B cell (primary cell): ENCODE measurements around the gene TBC1D10A. TPM values are rescaled to one million over a fixed set of nuclear protein-coding genes. Genes with fewer than 3 reads are reported as not detected.

Experiments
- ATAC-seq: fragments of 200-7000 bp; cut with Tn5 transposase; one replicate; pipeline ENCODE4 v1.10.0; 2021; ENCODE audit warnings: low read depth, mild to moderate bottlenecking, moderate number of reproducible peaks, moderate library complexity
- CTCF ChIA-PET: fragments of 350-600 bp; sonication (Branson Sonifier 250); formaldehyde crosslinking; loops from one replicate; lab custom pipeline; 2021; ENCODE audit warnings: antibody characterized with exemption, inconsistent platforms; lab: Charles Lee
- POLR2A ChIA-PET: fragments of 350-600 bp; sonication (Branson Sonifier 250); formaldehyde crosslinking; loops from one replicate; lab custom pipeline; 2021; ENCODE audit warnings: antibody characterized with exemption; lab: Charles Lee
- DNase-seq: peaks from one replicate; pipeline ENCODE4 v3.0.0; 2013
- H2AFZ ChIP-seq: 2 replicates; pipeline ENCODE4 v1.6.1; 2012; ENCODE audit warnings: mild to moderate bottlenecking, low read depth, low read length; ENCODE audit not compliant: insufficient read depth, poor library complexity, severe bottlenecking
- H3K27ac ChIP-seq, 2 donors: 1 replicate in 1 of 2; 2 replicates in 1 of 2; pipeline ENCODE4 v1.5.1; 2012 to 2013; ENCODE audit warnings: low read length in 2 of 2, mild to moderate bottlenecking in 2 of 2, moderate library complexity in 1 of 2
- H3K27me3 ChIP-seq, 4 experiments: fragments of 200-600 bp in 1 of 4; sonication (generic) in 1 of 4; replicated peaks in 1 of 4; 1 replicate in 2 of 4; 2 replicates in 2 of 4; pipeline versions ENCODE4 v1.6.1 to v1.7.0; 2013 to 2016; ENCODE audit warnings: low read length in 3 of 4, mild to moderate bottlenecking in 2 of 4, mixed read lengths in 1 of 4, moderate library complexity in 1 of 4; ENCODE audit not compliant: insufficient read depth in 4 of 4, control insufficient read depth in 3 of 4; ENCODE audit errors: control extremely low read depth in 1 of 4
- H3K36me3 ChIP-seq, 2 experiments: replicated peaks in 1 of 2; 1 replicate in 1 of 2; 2 replicates in 1 of 2; pipeline versions ENCODE4 v1.6.1 to v1.7.1; 2013; ENCODE audit warnings: low read length in 1 of 2; ENCODE audit not compliant: insufficient read depth in 2 of 2, control insufficient read depth in 1 of 2; ENCODE audit errors: control extremely low read depth in 1 of 2, extremely low read depth in 1 of 2
- H3K4me1 ChIP-seq, 2 donors: fragments of 200-600 bp in 1 of 2; sonication (generic) in 1 of 2; 1 replicate in 1 of 2; 2 replicates in 1 of 2; pipeline versions ENCODE4 v1.5.1 to v1.6.1; 2013 to 2017; ENCODE audit warnings: low read length in 2 of 2; ENCODE audit not compliant: control insufficient read depth in 2 of 2, insufficient read depth in 2 of 2
- H3K4me2 ChIP-seq: replicated peaks from 2 replicates; pipeline ENCODE3; 2012; ENCODE audit warnings: mild to moderate bottlenecking, low read depth, low read length; ENCODE audit not compliant: poor library complexity, severe bottlenecking
- H3K4me3 ChIP-seq, 5 experiments: fragments of 200-600 bp in 1 of 5; sonication (generic) in 1 of 5; 1 replicate in 3 of 5; 2 replicates in 2 of 5; pipeline versions ENCODE4 v1.5.1 to v1.7.0; 2011 to 2016; ENCODE audit warnings: low read length in 4 of 5, mild to moderate bottlenecking in 4 of 5, low read depth in 2 of 5, control low read depth in 1 of 5, moderate library complexity in 1 of 5; ENCODE audit not compliant: insufficient read depth in 1 of 5; ENCODE audit errors: control extremely low read depth in 1 of 5, extremely low read depth in 1 of 5
- H3K79me2 ChIP-seq: fragments of 200-600 bp; sonication (generic); one replicate; pipeline ENCODE4 v1.6.0; 2016; ENCODE audit warnings: low read length; ENCODE audit not compliant: control insufficient read depth, insufficient read depth
- H3K9ac ChIP-seq: fragments of 200-600 bp; sonication (generic); 2 replicates; pipeline ENCODE4 v1.6.1; 2017; ENCODE audit warnings: mild to moderate bottlenecking, low read length, moderate library complexity
- H3K9me3 ChIP-seq, 3 donors: one replicate each; pipeline versions ENCODE4 v1.6.1 to v1.7.1; 2013; ENCODE audit warnings: low read length in 2 of 3; ENCODE audit not compliant: control insufficient read depth in 2 of 3, insufficient read depth in 1 of 3; ENCODE audit errors: control extremely low read depth in 1 of 3
- H4K20me1 ChIP-seq: 2 replicates; pipeline ENCODE4 v1.6.0; 2012; ENCODE audit warnings: mild to moderate bottlenecking, low read length; ENCODE audit not compliant: insufficient read depth, control insufficient read depth, poor library complexity, severe bottlenecking
- H3K27ac Mint-ChIP-seq: one replicate; pipeline ENCODE4 v1.8.0; 2021; ENCODE audit warnings: mixed read lengths
- H3K27me3 Mint-ChIP-seq: one replicate; pipeline ENCODE4 v1.8.0; 2021; ENCODE audit warnings: mixed read lengths
- H3K4me1 Mint-ChIP-seq: one replicate; pipeline ENCODE4 v1.8.0; 2021; ENCODE audit warnings: mixed read lengths
- H3K4me3 Mint-ChIP-seq: one replicate; pipeline ENCODE4 v1.8.0; 2021; ENCODE audit warnings: mixed read lengths
- H3K9me3 Mint-ChIP-seq: one replicate; pipeline ENCODE4 v1.8.0; 2022; ENCODE audit warnings: mixed read lengths; ENCODE audit not compliant: insufficient read depth
- CTCF ChIP-seq: fragments of 200-600 bp; IDR thresholded peaks from one replicate; pipeline ENCODE4 v1.8.0; 2022; ENCODE audit warnings: antibody characterized with exemption, mild to moderate bottlenecking
- EZH2 ChIP-seq: IDR thresholded peaks from 2 replicates; pipeline ENCODE4 v1.6.1; 2012; ENCODE audit warnings: borderline replicate concordance, low read depth, mild to moderate bottlenecking, moderate library complexity, low read length; ENCODE audit not compliant: insufficient read depth, poor library complexity, severe bottlenecking
- WGBS: methylation state at CpG from one replicate; pipeline ENCODE4 v1.1.5; 2013; ENCODE audit warnings: missing lambda C conversion rate; ENCODE audit not compliant: insufficient coverage; 5-methylcytosine and 5-hydroxymethylcytosine counted together
- intact Hi-C: fragments of 100-400 bp; cut with micrococcal nuclease; formaldehyde crosslinking; loops from one replicate; pipeline ENCODE4 v1.10.0; 2022
- polyA plus RNA-seq: library from polyadenylated mRNA; depleted of rRNA; stranded (reverse); fragments of >200 nt; gene quantifications from 2 replicates; pipeline ENCODE4 v1.2.3, GENCODE V29; 2012
- total RNA-seq, 2 donors: library from RNA; stranded (reverse); fragments of 120-200 nt in 1 of 2; gene quantifications; 1 replicate in 1 of 2; 2 replicates in 1 of 2; pipeline versions ENCODE4 v1.2.3 to v1.2.4, GENCODE V29; 2013 to 2022

The TBC1D10A gene
- total and polyA plus RNA-seq, 2 donors (not counting 1 experiment from before 2014, with no cell fraction given): 45.2 to 58.4 TPM

- ChIA-PET CTCF (interaction anchor here (0.7 to 1.3 kb wide), 5 partner anchors 10 to 39 kb away, joined by 3 to 4 read pairs (median 3); no protein-coding TSS in a partner anchor), POLR2A (no interaction called here)
- Histone ChIP-seq H3K27me3 (no peaks in the 10 kb centered on the region), H3K79me2 (peaks cover 14% of the 10 kb centered on the region), H4K20me1 (no peaks in the 10 kb centered on the region), H3K36me3 (peaks cover 1 to 2% of the 10 kb centered on the region in 2 experiments), H3K4me3 (peak overlapping the region in 4 of 5 experiments; percentile 11 to 88 (median 76)), H3K9ac (peak overlapping the region; percentile 87), H3K9me3 (no peaks in the 10 kb centered on the region), H3K27ac (peak overlapping the region; percentile 95 to 97), H3K4me2 (peak overlapping the region; percentile 99), H2AFZ (peak overlapping the region; percentile 70), H3K4me1 (peaks cover 20 to 39% of the 10 kb centered on the region in 2 donors)
- intact Hi-C loops: loop anchor here (5.0 kb wide), 2 partner anchors 1463 to 1677 kb away; partner anchors contain the start of genes XBP1 and YWHAH
- peak overlapping the region; percentile 97 for H3K27ac Mint-ChIP-seq
- H3K9me3 Mint-ChIP-seq: no peaks in the 10 kb centered on the region
- no peaks in the 10 kb centered on the region for H3K27me3 Mint-ChIP-seq
- H3K4me1 Mint-ChIP-seq: peaks cover 35% of the 10 kb centered on the region
- H3K4me3 Mint-ChIP-seq: peak overlapping the region; percentile 98
- 92% methylated on average over 9 of the region's 9 CpGs for WGBS
- TF ChIP-seq CTCF: no peak
- ATAC-seq (no peak), DNase-seq (peak; percentile 22)
Observed at GRCh38 chr22:30265131-30265720, 61.5 kb downstream of the TBC1D10A start.

GRCh38 chr22:30263883-30264282, 62.9 kb downstream of the TBC1D10A start:
- Histone ChIP-seq H3K79me2 (peaks cover 14% of the 10 kb centered on the region), H3K9me3 (no peaks in the 10 kb centered on the region), H3K4me2 (no peak overlapping the region), H3K9ac (no peak overlapping the region), H3K36me3 (no peaks in the 10 kb centered on the region), H3K4me3 (no peak overlapping the region), H4K20me1 (no peaks in the 10 kb centered on the region), H2AFZ (no peak overlapping the region), H3K27me3 (no peaks in the 10 kb centered on the region), H3K4me1 (peaks cover 20 to 39% of the 10 kb centered on the region in 2 donors), H3K27ac (no peak overlapping the region)
- H3K4me3 Mint-ChIP-seq: no peak overlapping the region
- intact Hi-C loops: loop anchor here (1.0 to 2.0 kb wide), 4 partner anchors 23 to 221 kb away; partner anchors contain the start of gene RNF215
- POLR2A ChIA-PET: no interaction called here
- TF ChIP-seq CTCF (no peak), EZH2 (no peak)
- H3K27me3 Mint-ChIP-seq: no peaks in the 10 kb centered on the region
- H3K27ac Mint-ChIP-seq: no peak overlapping the region
- DNase-seq (no peak), ATAC-seq (no peak)
- no peaks in the 10 kb centered on the region for H3K9me3 Mint-ChIP-seq
- peaks cover 35% of the 10 kb centered on the region for H3K4me1 Mint-ChIP-seq
- CTCF ChIA-PET: interaction anchor here (0.5 to 2.1 kb wide), 11 partner anchors 16 to 811 kb away, joined by 3 to 10 read pairs (median 4); partner anchors contain the start of genes CCDC157, MTFP1, SEC14L2 and SF3A1
- 98% methylated on average over 17 of the region's 17 CpGs for WGBS
